ENCODE measurements around the gene UGT1A8.

The UGT1A8 gene

DNA sequence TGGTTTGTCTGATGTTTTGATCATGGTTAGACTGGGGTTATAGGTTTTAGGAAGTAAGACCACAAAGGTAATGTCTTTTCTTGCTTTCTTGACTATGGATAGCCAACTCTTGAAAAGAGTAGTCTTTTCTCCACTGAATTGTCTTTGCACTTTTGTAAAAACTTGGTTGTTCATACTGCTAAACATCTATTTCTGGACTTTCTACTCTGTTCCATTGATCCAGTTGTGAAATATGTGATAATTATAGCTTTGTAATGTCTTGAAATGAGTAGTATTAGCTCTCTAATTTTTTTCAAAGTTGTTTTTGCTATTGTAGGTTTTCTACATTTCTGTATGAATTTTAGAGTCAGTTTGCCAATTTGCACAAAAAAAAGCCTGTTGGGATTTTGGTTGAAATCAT is 41.2 kb downstream of the UGT1A8 start:
- no peak overlapping the region for H3K4me3 ChIP-seq (ENCODE audit: low read depth, low read length)
- TF ChIP-seq, protein P1, sequence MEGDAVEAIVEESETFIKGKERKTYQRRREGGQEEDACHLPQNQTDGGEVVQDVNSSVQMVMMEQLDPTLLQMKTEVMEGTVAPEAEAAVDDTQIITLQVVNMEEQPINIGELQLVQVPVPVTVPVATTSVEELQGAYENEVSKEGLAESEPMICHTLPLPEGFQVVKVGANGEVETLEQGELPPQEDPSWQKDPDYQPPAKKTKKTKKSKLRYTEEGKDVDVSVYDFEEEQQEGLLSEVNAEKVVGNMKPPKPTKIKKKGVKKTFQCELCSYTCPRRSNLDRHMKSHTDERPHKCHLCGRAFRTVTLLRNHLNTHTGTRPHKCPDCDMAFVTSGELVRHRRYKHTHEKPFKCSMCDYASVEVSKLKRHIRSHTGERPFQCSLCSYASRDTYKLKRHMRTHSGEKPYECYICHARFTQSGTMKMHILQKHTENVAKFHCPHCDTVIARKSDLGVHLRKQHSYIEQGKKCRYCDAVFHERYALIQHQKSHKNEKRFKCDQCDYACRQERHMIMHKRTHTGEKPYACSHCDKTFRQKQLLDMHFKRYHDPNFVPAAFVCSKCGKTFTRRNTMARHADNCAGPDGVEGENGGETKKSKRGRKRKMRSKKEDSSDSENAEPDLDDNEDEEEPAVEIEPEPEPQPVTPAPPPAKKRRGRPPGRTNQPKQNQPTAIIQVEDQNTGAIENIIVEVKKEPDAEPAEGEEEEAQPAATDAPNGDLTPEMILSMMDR (IDR thresholded peaks at IDR 0.05; ENCODE audit: low read depth, low read length) = no peak

DNA sequence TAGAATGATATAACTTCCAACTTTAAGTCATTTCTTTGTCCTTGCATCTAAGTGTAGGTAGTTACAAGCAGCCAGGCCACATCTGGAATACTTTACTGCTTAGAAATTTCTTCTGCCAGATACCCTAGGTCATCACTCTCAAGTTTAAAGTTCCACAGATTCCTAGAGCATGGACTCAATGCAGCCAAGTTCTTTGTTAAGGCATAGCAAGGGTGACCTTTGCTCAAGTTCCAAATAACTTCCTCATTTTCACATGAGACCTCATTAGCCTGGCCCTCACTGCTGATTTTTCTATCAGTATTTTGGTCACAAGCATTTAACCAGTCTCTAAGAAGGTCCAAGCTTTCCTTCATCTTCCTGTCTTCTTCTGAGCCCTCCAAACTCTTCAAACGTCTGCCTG is 46.5 kb downstream of the UGT1A8 start:
- H3K4me3 ChIP-seq (ENCODE audit: low read depth, low read length) = no peak overlapping the region

DNA sequence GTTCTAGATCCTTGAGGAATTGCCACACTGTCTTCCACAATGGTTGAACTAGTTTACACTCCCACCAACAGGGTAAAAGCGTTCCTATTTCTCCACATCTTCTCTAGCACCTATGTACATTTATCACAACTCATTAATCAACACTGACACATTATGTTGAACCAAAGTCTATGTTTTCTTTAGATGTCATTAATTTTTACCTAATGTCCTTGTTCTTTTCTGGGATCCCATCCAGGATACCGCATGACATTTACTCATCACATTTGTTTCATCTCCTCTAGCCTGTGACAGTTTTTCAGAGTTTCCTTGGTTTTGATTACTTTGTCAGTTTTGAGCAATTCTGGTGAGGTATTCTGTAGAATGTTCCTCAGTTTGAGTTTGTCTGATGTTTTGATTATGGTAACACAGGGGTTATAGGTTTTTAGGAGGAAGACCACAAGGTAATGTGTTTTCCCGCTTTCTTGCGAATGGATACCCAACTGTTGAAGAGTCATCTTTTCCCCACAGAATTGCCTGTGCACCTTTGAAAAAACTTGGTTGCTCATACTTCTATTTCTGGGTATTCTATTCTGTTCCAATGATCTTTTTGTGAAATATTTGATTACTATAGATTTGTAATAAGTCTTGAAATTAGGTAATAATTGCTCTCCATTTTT is 51.3 kb downstream of the UGT1A8 start:
- TF ChIP-seq, protein P1 (IDR thresholded peaks at IDR 0.05; ENCODE audit: low read depth, low read length) = no peak
- H3K4me3 ChIP-seq (ENCODE audit: low read depth, low read length) = no peak overlapping the region

More for the DNA sequence above, 46.5 kb downstream of the UGT1A8 start:
- TF ChIP-seq, protein P1 (IDR thresholded peaks at IDR 0.05; ENCODE audit: low read depth, low read length) = no peak

DNA sequence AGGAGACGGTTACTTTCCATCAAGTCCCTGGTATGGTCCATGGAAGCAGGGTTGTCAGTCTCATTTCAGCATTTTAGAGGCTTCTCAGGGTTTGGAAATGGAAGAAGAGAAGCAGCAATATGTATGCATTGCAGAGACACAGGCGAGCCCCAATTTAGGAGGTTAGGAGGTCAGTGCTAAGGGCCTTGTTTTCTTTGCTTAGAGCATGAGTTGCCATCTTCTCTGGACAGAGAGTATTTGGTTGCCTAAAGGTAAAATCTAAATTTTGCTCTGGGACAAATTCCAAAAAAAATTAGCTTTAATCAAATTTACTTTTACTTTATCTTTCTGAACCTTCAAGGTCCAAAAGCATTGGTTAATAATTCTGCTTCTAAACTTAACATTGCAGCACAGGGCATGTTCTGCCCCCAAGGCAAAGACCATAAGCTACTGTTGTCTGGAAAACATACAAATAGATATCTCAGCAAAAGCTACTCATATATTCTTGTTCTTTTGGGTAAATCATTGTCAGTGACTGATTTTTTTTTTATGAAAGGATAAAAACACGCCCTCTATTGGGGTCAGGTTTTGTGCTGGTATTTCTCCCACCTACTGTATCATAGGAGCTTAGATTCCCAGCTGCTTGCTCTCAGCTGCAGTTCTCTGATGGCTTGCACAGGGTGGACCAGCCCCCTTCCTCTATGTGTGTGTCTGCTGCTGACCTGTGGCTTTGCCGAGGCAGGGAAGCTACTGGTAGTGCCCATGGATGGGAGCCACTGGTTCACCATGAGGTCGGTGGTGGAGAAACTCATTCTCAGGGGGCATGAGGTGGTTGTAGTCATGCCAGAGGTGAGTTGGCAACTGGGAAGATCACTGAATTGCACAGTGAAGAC is 54.1 kb downstream of the UGT1A8 start, which contains the start of gene UGT1A9:
UGT1A9 (plus strand) TSS at position 609 of the 872 bp plus-strand sequence; CDS start at position 646, 37 bp downstream.
- no peak within 1 kb of the TSS for H3K4me3 ChIP-seq (ENCODE audit: low read depth, low read length)
- TF ChIP-seq, protein P1 (IDR thresholded peaks at IDR 0.05; ENCODE audit: low read depth, low read length) = no peak

DNA sequence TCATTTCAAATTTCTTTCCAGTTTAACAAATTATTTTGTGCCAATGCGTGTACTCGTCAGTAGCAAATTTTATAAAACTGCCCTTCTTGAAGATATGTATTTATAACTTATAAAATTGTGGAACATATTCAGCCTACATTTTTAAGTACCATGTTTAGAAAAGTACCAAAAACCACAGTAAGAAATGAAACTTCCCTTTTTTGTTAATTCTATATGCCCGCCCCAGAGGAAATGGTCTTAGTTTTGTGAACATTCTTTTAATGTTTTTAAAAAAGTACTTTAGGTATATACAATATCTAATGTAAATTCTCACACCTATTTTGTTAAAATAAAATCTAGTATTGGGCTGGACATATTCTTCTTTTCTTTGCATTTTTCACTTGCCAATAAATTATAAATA is 55.5 kb downstream of the UGT1A8 start:
- H3K4me3 ChIP-seq (ENCODE audit: low read depth, low read length) = no peak overlapping the region
- TF ChIP-seq, protein P1 (IDR thresholded peaks at IDR 0.05; ENCODE audit: low read depth, low read length) = no peak

DNA sequence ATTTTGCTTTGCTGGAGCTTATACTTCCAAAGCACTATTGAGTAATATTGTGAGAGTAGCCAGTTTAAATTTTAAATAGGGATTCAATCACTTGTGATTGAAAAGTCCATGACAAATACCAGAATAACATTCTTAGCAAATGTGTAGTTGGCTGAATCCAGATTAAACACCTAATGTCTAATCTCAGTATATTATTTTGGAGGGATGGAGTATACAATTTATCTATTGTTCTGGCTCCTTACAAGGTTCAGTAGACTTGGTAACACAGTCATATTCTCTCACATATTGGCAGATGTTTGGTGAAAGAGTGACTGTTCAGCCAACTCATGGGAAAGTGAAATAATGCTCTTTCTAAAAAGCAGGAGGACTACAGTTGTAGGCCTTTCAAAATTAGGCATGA is 56.5 kb downstream of the UGT1A8 start:
- H3K4me3 ChIP-seq (ENCODE audit: low read depth, low read length) = no peak overlapping the region
- TF ChIP-seq, protein P1 (IDR thresholded peaks at IDR 0.05; ENCODE audit: low read depth, low read length) = no peak

DNA sequence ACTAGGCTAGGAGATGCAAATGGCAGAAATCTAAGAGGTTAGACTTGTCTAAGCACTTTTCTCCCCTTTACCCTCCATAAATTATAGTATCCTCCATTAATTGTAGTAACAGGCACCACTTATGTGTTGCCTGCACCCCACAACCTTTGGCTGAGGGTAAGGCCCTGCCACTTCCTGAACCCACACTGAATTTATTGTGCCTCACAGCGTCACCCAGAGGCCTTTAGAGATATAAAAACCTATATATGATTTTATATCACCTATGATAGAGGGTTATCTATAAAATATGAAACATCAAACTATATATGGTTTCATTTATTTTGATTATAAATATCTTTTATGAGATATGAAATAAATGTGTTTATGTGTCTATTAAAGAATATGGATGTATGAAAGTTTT is 56.9 kb downstream of the UGT1A8 start:
- TF ChIP-seq, protein P1 (IDR thresholded peaks at IDR 0.05; ENCODE audit: low read depth, low read length) = no peak
- H3K4me3 ChIP-seq (ENCODE audit: low read depth, low read length) = no peak overlapping the region
